Prostate gland (tissue), 2 donors: ENCODE measurements around the gene MRM2. TPM values are rescaled to one million over a fixed set of nuclear protein-coding genes. Genes with fewer than 3 reads are reported as not detected.
A peak's percentile ranks its signal among the peaks of the same experiment; 100 is the strongest.

Source experiments
- DNase-seq: peaks from one replicate; pipeline ENCODE4 v3.0.0-alpha.2; 2019; ENCODE audit warnings: low spot score
- H3K27ac ChIP-seq, 2 donors: fragments of 200-600 bp; sonication (generic); 2 replicates each; pipeline ENCODE4 v1.5.1; 2017 to 2019
- H3K27me3 ChIP-seq: fragments of 200-600 bp; sonication (generic); replicated peaks from 2 replicates; pipeline ENCODE4 v1.5.1; 2019; ENCODE audit not compliant: insufficient read depth
- H3K36me3 ChIP-seq, 2 donors: fragments of 200-600 bp; sonication (generic); 1 replicate in 1 of 2; 2 replicates in 1 of 2; pipeline versions ENCODE4 v1.5.1 to v1.8.1; 2017 to 2019
- H3K4me1 ChIP-seq: fragments of 200-600 bp; sonication (generic); replicated peaks from 2 replicates; pipeline ENCODE4 v1.5.1; 2019
- H3K4me3 ChIP-seq, 2 donors: fragments of 200-600 bp; sonication (generic); 2 replicates each; pipeline ENCODE4 v1.5.1; 2017 to 2019
- H3K9me3 ChIP-seq: fragments of 200-600 bp; sonication (generic); 2 replicates; pipeline ENCODE4 v1.5.1; 2017
- POLR2A ChIP-seq: fragments of 450-650 bp; IDR thresholded peaks from one replicate; pipeline ENCODE4 v1.6.1; 2016; ENCODE audit warnings: antibody characterized with exemption, mild to moderate bottlenecking
- POLR2AphosphoS5 ChIP-seq: sonication (generic); formaldehyde crosslinking; IDR thresholded peaks from one replicate; pipeline ENCODE4 v1.6.1; 2017; ENCODE audit warnings: antibody characterized with exemption
- WGBS: methylation state at CpG from one replicate; pipeline ENCODE4 v1.1.5; 2018; 5-methylcytosine and 5-hydroxymethylcytosine counted together
- intact Hi-C: fragments of 100-400 bp; cut with DNase I; formaldehyde crosslinking; loops from one replicate; pipeline ENCODE4 v1.14.2; 2022
- total RNA-seq, 2 donors: library from RNA; depleted of rRNA; stranded (reverse); fragments of >200 nt; gene quantifications; one replicate each; pipeline ENCODE4 v1.1.0, GENCODE V29; 2016
- TF ChIP-seq, protein P1 (sequence below), 4 experiments: fragments of 200-600 bp in 2 of 4; fragments of 450-650 bp in 2 of 4; sonication (generic) in 2 of 4; IDR thresholded peaks; 1 replicate in 3 of 4; 2 replicates in 1 of 4; pipeline ENCODE4 v1.5.1; 2016 to 2019; ENCODE audit warnings: antibody characterized with exemption in 4 of 4, mild to moderate bottlenecking in 2 of 4, moderate library complexity in 2 of 4

Gene MRM2
- total RNA-seq, 2 donors from 2014 or later: 21.8 to 23.0 TPM

DNA sequence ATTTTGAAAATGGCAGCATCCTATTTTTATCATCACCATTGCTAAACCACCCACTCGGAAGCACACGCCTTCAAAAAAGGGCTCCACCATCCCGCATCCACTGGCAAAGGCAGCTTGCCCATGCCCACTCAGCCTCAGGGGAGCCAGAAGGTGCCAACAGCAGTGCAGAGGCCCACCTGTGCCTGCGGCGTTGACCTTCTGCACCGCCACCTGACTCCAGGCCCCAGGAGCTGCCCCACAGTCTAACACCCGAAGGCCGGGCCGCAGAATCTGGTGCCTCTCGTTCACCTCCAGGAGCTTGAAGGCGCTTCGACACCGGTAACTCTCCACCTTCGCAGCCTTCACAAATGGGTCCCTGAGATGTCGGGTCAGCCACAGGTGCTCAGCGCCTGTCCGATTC, 2.8 kb downstream of the MRM2 start:
- peaks cover 0 to 3% of the 10 kb centered on the region in 2 donors for H3K36me3 ChIP-seq
- DNase-seq: no peak
- H3K4me1 ChIP-seq: peaks cover 7% of the 10 kb centered on the region
- no peaks in the 10 kb centered on the region for H3K27me3 ChIP-seq
- intact Hi-C loops: no loop called here
- no peak overlapping the region for H3K4me3 ChIP-seq
- H3K9me3 ChIP-seq: no peaks in the 10 kb centered on the region
- WGBS: 96% methylated on average over 17 of the region's 17 CpGs
- no peak overlapping the region for H3K27ac ChIP-seq
- TF ChIP-seq POLR2A (no peak), POLR2AphosphoS5 (no peak)
- TF ChIP-seq, protein P1, sequence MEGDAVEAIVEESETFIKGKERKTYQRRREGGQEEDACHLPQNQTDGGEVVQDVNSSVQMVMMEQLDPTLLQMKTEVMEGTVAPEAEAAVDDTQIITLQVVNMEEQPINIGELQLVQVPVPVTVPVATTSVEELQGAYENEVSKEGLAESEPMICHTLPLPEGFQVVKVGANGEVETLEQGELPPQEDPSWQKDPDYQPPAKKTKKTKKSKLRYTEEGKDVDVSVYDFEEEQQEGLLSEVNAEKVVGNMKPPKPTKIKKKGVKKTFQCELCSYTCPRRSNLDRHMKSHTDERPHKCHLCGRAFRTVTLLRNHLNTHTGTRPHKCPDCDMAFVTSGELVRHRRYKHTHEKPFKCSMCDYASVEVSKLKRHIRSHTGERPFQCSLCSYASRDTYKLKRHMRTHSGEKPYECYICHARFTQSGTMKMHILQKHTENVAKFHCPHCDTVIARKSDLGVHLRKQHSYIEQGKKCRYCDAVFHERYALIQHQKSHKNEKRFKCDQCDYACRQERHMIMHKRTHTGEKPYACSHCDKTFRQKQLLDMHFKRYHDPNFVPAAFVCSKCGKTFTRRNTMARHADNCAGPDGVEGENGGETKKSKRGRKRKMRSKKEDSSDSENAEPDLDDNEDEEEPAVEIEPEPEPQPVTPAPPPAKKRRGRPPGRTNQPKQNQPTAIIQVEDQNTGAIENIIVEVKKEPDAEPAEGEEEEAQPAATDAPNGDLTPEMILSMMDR (IDR thresholded peaks at IDR 0.05): no peak

DNA sequence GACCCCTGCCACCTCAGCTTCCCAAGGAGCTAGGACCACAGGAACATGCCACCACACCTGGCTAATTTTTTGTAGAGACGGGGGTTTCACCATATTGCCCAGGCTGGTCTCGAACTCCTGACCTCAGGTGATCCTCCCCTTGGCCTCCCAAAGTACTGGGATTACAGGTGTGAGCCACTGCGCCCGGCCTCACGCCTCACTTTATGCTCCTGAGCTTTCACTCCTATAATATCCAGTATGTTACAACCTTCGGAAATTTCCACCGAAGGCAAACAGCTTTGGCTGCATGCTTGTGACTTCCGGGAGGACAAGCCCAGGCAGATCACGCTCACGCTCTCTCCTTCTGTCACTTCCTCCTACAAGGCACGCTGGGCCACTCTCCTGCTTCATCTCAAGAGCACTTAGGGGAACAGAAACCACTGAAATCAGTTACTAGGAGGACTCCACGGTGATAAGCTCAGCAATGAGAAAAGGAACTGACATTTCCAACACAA, 4.8 kb downstream of the MRM2 start:
- Histone ChIP-seq H3K27me3 (no peaks in the 10 kb centered on the region), H3K9me3 (no peaks in the 10 kb centered on the region), H3K4me3 (no peak overlapping the region), H3K27ac (peak overlapping the region; percentile 25 to 40), H3K4me1 (peaks cover 7% of the 10 kb centered on the region), H3K36me3 (peaks cover 0 to 3% of the 10 kb centered on the region in 2 donors)
- DNase-seq: peak; percentile 59
- TF ChIP-seq POLR2A: peak; percentile 21
- TF ChIP-seq, protein P1 (IDR thresholded peaks at IDR 0.05): no peak
- TF ChIP-seq POLR2AphosphoS5: peak; percentile 68
- 64% methylated on average over 12 of the region's 12 CpGs for WGBS
- intact Hi-C loops: no loop called here

DNA sequence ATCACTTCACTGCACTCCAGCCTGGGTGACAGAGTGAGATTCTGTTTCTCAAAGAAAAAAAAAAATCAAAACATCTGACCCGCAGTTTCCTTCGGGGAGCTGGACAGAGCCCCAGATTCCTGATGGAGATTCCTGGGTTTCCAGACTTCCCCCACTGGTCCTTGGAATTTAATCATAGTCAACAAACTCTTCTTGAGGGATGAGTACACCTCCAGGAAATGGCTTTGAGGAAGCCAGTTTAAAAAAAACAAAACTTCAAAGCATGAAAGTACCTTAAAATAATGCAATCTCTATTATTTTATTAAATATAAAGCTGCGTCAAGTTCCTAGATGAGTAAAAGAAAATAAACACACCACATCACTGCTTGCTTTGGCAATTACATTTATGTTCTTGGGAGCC, 8.1 kb downstream of the MRM2 start:
- Histone ChIP-seq H3K27ac (no peak overlapping the region), H3K9me3 (no peaks in the 10 kb centered on the region), H3K36me3 (peaks cover 0 to 3% of the 10 kb centered on the region in 2 donors), H3K4me1 (no peaks in the 10 kb centered on the region), H3K27me3 (no peaks in the 10 kb centered on the region), H3K4me3 (no peak overlapping the region)
- intact Hi-C loops: no loop called here
- TF ChIP-seq POLR2A (no peak), POLR2AphosphoS5 (no peak)
- TF ChIP-seq, protein P1 (IDR thresholded peaks at IDR 0.05): no peak
- DNase-seq: no peak
- 73% methylated on average over 3 of the region's 3 CpGs for WGBS

DNA sequence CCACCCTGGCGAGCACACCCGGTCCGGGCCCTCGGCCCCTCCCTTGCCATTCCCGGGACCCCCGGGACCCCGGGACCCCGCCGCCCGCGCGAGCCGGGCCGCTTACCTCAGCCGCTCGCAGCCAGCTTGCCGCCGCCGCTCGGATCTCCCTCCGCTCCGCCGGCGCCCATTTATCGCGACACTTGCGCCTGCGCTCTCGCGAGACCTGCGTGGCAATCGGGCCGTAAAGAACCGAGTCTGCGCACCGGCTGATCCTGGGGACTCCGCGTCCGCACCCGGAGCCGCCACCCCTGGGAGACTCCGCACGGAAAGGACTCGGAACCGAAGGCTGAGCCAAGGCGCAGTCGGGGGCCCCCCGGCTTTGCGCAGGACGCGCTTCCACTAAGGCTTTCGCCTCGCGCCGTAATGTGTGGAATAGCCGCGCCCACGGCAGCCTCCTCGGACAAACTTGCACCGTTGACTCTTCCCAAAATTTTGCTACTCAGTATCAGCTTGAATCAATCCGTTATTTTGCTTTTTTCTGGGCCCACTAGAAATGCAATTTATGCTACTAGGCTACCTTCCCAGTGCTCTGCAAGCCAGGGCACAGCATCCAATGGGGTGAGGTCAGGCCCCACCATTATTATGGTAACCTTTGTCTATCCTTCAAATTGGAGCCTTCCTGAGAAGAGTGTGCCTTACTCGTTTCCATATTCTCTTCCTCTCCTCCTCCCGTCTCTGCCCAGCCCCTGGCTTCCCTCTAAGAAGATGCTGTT, 9.1 kb downstream of the MRM2 start, which contains the start of gene MAD1L1:
Gene MAD1L1 (minus strand): TSS at position 180 of the 755 bp plus-strand sequence. CDS start 2,812 bp downstream, outside the sequence.
- intact Hi-C loops: no loop called here
- Histone ChIP-seq H3K27me3 (no peaks in the 10 kb centered on the region), H3K4me3 (peak within 1 kb of the TSS; percentile 76 to 94), H3K4me1 (no peaks in the 10 kb centered on the region), H3K27ac (peak within 1 kb of the TSS; percentile 51 to 55), H3K9me3 (no peaks in the 10 kb centered on the region), H3K36me3 (peaks cover 0 to 1% of the 10 kb centered on the region in 2 donors)
- DNase-seq: peak; percentile 85
- peak; percentile 47 for TF ChIP-seq POLR2A
- TF ChIP-seq POLR2AphosphoS5: peak; percentile 82
- TF ChIP-seq, protein P1 (IDR thresholded peaks at IDR 0.05): peak in 1 of 4 experiments; percentile 7
- under 1% methylated on average over 63 of the region's 63 CpGs for WGBS
